HUES64 (cell line): ENCODE measurements around the gene ABCC1.
"Not testable (repeated sequence)": the region's sequence is repeated elsewhere in the genome, so short reads cannot be mapped to it uniquely, and the experiment has no call there.

Source experiments
- H3K27ac ChIP-seq: 2 replicates; pipeline ENCODE4 v1.7.0; 2013; ENCODE audit warnings: low read depth, low read length, inconsistent platforms
- H3K27me3 ChIP-seq: 2 replicates; pipeline ENCODE4 v1.6.1; 2013; ENCODE audit warnings: mild to moderate bottlenecking, low read length; ENCODE audit not compliant: insufficient read depth
- H3K36me3 ChIP-seq: 2 replicates; pipeline ENCODE4 v1.6.1; 2013; ENCODE audit warnings: mild to moderate bottlenecking, low read length; ENCODE audit not compliant: insufficient read depth
- H3K4me1 ChIP-seq: 2 replicates; pipeline ENCODE4 v1.6.1; 2013; ENCODE audit warnings: mild to moderate bottlenecking, low read length, moderate library complexity; ENCODE audit not compliant: insufficient read depth
- H3K4me3 ChIP-seq: 2 replicates; pipeline ENCODE4 v1.5.1; 2013; ENCODE audit warnings: mild to moderate bottlenecking, low read length, moderate library complexity
- H3K9ac ChIP-seq: 2 replicates; pipeline ENCODE4 v1.6.1; 2013; ENCODE audit warnings: mild to moderate bottlenecking, low read depth, low read length
- H3K9me3 ChIP-seq: 2 replicates; pipeline ENCODE4 v1.6.1; 2013; ENCODE audit warnings: low read depth, low read length; ENCODE audit not compliant: insufficient read depth
- WGBS: fragments of 150-250, 120-280 bp; methylation state at CpG from one replicate; pipeline ENCODE4 v1.1.7; 2013; ENCODE audit warnings: missing lambda C conversion rate; 5-methylcytosine and 5-hydroxymethylcytosine counted together

The ABCC1 gene

GRCh38 chr16:15981382-15981781 is 32.0 kb downstream of the ABCC1 start:
- Histone ChIP-seq H3K4me1 (peaks cover under 1% of the 10 kb centered on the region; the same call in 1 of the 2 replicates), H3K4me3 (no peak overlapping the region), H3K9me3 (peaks cover 46% of the 10 kb centered on the region), H3K27me3 (no peaks in the 10 kb centered on the region), H3K36me3 (peaks cover 29% of the 10 kb centered on the region), H3K9ac (no peak overlapping the region), H3K27ac (no peak overlapping the region)
- WGBS: 61% methylated on average over 3 of the region's 3 CpGs

GRCh38 chr16:15982194-15982915 is 32.9 kb downstream of the ABCC1 start:
- peaks cover 45% of the 10 kb centered on the region for H3K9me3 ChIP-seq
- H3K9ac ChIP-seq, H3K27ac ChIP-seq, H3K4me3 ChIP-seq, H3K27me3 ChIP-seq, H3K4me1 ChIP-seq: not testable (repeated sequence)
- WGBS: 95% methylated on average over 4 of the region's 5 CpGs
- H3K36me3 ChIP-seq: peaks cover 23% of the 10 kb centered on the region

- H3K9ac ChIP-seq: no peak overlapping the region
- H3K9me3 ChIP-seq: peaks cover 31% of the 10 kb centered on the region
- H3K27me3 ChIP-seq: no peaks in the 10 kb centered on the region
- H3K36me3 ChIP-seq: peaks cover 12% of the 10 kb centered on the region
- H3K27ac ChIP-seq: no peak overlapping the region
- 85% methylated on average over 5 of the region's 5 CpGs for WGBS
- H3K4me3 ChIP-seq: no peak overlapping the region
- peaks cover 6% of the 10 kb centered on the region; the same call in 1 of the 2 replicates for H3K4me1 ChIP-seq
Observed at GRCh38 chr16:15983898-15984297, 34.5 kb downstream of the ABCC1 start.

GRCh38 chr16:15985144-15985543 is 35.7 kb downstream of the ABCC1 start:
- Histone ChIP-seq H3K4me1 (peaks cover 16% of the 10 kb centered on the region; the same call in 1 of the 2 replicates), H3K36me3 (peaks cover 3% of the 10 kb centered on the region; the same call in 1 of the 2 replicates), H3K27ac (no peak overlapping the region), H3K9ac (no peak overlapping the region), H3K9me3 (peaks cover 22% of the 10 kb centered on the region), H3K4me3 (no peak overlapping the region), H3K27me3 (no peaks in the 10 kb centered on the region)
- WGBS: 93% methylated on average over 4 of the region's 4 CpGs

GRCh38 chr16:15986261-15986660 is 36.8 kb downstream of the ABCC1 start:
- no peaks in the 10 kb centered on the region for H3K27me3 ChIP-seq
- peaks cover 11% of the 10 kb centered on the region for H3K9me3 ChIP-seq
- H3K36me3 ChIP-seq: peaks cover 2% of the 10 kb centered on the region
- H3K4me3 ChIP-seq: no peak overlapping the region
- peaks cover 16% of the 10 kb centered on the region; the same call in 1 of the 2 replicates for H3K4me1 ChIP-seq
- H3K27ac ChIP-seq: no peak overlapping the region
- no peak overlapping the region for H3K9ac ChIP-seq
- WGBS: 91% methylated on average over 9 of the region's 9 CpGs

- WGBS: 71% methylated on average over 5 of the region's 5 CpGs
- no peaks in the 10 kb centered on the region for H3K9me3 ChIP-seq
- peak overlapping the region; percentile 33; the same call in 1 of the 2 replicates for H3K27ac ChIP-seq
Observed at GRCh38 chr16:15988268-15989013, 39.0 kb downstream of the ABCC1 start.

GRCh38 chr16:15990902-15991301 is 41.5 kb downstream of the ABCC1 start:
- Histone ChIP-seq H3K27ac (no peak overlapping the region), H3K4me1 (peaks cover 16% of the 10 kb centered on the region; the same call in 1 of the 2 replicates), H3K27me3 (no peaks in the 10 kb centered on the region), H3K4me3 (no peak overlapping the region), H3K9me3 (no peaks in the 10 kb centered on the region), H3K36me3 (peaks cover 12% of the 10 kb centered on the region; the same call in 1 of the 2 replicates), H3K9ac (no peak overlapping the region)
- 93% methylated on average over 13 of the region's 14 CpGs for WGBS

More at GRCh38 chr16:15988268-15989013, 39.0 kb downstream of the ABCC1 start:
- Histone ChIP-seq H3K4me1 (peaks cover 16% of the 10 kb centered on the region; the same call in 1 of the 2 replicates), H3K4me3 (no peak overlapping the region), H3K9ac (0 out of 2 replicates have a peak overlapping the region, but pooled peaks have one; percentile 22), H3K27me3 (no peaks in the 10 kb centered on the region), H3K36me3 (peaks cover 4% of the 10 kb centered on the region; the same call in 1 of the 2 replicates)

- Histone ChIP-seq H3K27ac (no peak overlapping the region), H3K9ac (no peak overlapping the region), H3K27me3 (no peaks in the 10 kb centered on the region), H3K4me3 (no peak overlapping the region), H3K36me3 (peaks cover 12% of the 10 kb centered on the region; the same call in 1 of the 2 replicates), H3K4me1 (peaks cover 16% of the 10 kb centered on the region; the same call in 1 of the 2 replicates), H3K9me3 (no peaks in the 10 kb centered on the region)
- WGBS: 98% methylated on average over 4 of the region's 4 CpGs
Observed at GRCh38 chr16:15993128-15993527, 43.7 kb downstream of the ABCC1 start.

- H3K4me3 ChIP-seq: no peak overlapping the region
- no peaks in the 10 kb centered on the region for H3K27me3 ChIP-seq
- 88% methylated on average over 7 of the region's 8 CpGs for WGBS
- peaks cover 12% of the 10 kb centered on the region; the same call in 1 of the 2 replicates for H3K36me3 ChIP-seq
- no peak overlapping the region for H3K27ac ChIP-seq
- H3K9me3 ChIP-seq: no peaks in the 10 kb centered on the region
- H3K4me1 ChIP-seq: peaks cover 12% of the 10 kb centered on the region; the same call in 1 of the 2 replicates
- no peak overlapping the region for H3K9ac ChIP-seq
Observed at GRCh38 chr16:15993541-15993940, 44.1 kb downstream of the ABCC1 start.

GRCh38 chr16:15993946-15994665 is 44.7 kb downstream of the ABCC1 start:
- WGBS: 95% methylated on average over 9 of the region's 9 CpGs
- no peaks in the 10 kb centered on the region for H3K9me3 ChIP-seq
- no peak overlapping the region for H3K4me3 ChIP-seq
- H3K4me1 ChIP-seq: peaks cover 8% of the 10 kb centered on the region; the same call in 1 of the 2 replicates
- no peak overlapping the region for H3K9ac ChIP-seq
- H3K27ac ChIP-seq: no peak overlapping the region
- H3K27me3 ChIP-seq: no peaks in the 10 kb centered on the region
- peaks cover 12% of the 10 kb centered on the region; the same call in 1 of the 2 replicates for H3K36me3 ChIP-seq
